HG03432 (cell line): Measurements from ENCODE around the gene OR6B2.
"Not testable (repeated sequence)": the region's sequence is repeated elsewhere in the genome, so short reads cannot be mapped to it uniquely, and the experiment has no call there.

Experiments used
- ATAC-seq: cut with Tn5 transposase; IDR thresholded peaks from one replicate; pipeline ENCODE4 v1.9.1; 2021; ENCODE audit warnings: mild to moderate bottlenecking, moderate library complexity; ENCODE audit not compliant: unreplicated experiment

The OR6B2 gene

GRCh38 chr2:240030379-240031094, at the start of gene OR6B2:
Gene OR6B2 (minus strand): TSS chr2:240030429. CDS start chr2:240030429, 0 bp downstream.
- no peak for ATAC-seq

- ATAC-seq = no peak
Observed at GRCh38 chr2:240078631-240079030, 48.4 kb upstream of the OR6B2 start.

GRCh38 chr2:240077442-240077841, 47.2 kb upstream of the OR6B2 start:
- no peak for ATAC-seq

GRCh38 chr2:240074545-240074944, 44.3 kb upstream of the OR6B2 start:
- ATAC-seq = no peak

- no peak for ATAC-seq
Observed at GRCh38 chr2:240070907-240071306, 40.7 kb upstream of the OR6B2 start.

- no peak for ATAC-seq
Observed at GRCh38 chr2:240069829-240070228, 39.6 kb upstream of the OR6B2 start.

GRCh38 chr2:240068193-240068592, 38.0 kb upstream of the OR6B2 start:
- no peak for ATAC-seq

- no peak for ATAC-seq
Observed at GRCh38 chr2:240066489-240066888, 36.3 kb upstream of the OR6B2 start.

- no peak for ATAC-seq
Observed at GRCh38 chr2:240064898-240065297, 34.7 kb upstream of the OR6B2 start.

- no peak for ATAC-seq
Observed at GRCh38 chr2:240060977-240061591, 30.9 kb upstream of the OR6B2 start.

GRCh38 chr2:240056678-240057077, 26.4 kb upstream of the OR6B2 start:
- ATAC-seq = no peak

GRCh38 chr2:240055177-240055917, 25.1 kb upstream of the OR6B2 start:
- ATAC-seq = no peak

GRCh38 chr2:240053173-240054155, 23.2 kb upstream of the OR6B2 start, which contains the start of gene OR6B3:
Gene OR6B3 (minus strand): TSS chr2:240053521.
- ATAC-seq = no peak

GRCh38 chr2:240052524-240052923, 22.3 kb upstream of the OR6B2 start:
- no peak for ATAC-seq

GRCh38 chr2:240051697-240052096, 21.5 kb upstream of the OR6B2 start:
- ATAC-seq = no peak

- no peak for ATAC-seq
Observed at GRCh38 chr2:240050278-240050677, 20.0 kb upstream of the OR6B2 start.

- ATAC-seq = no peak
Observed at GRCh38 chr2:240048237-240048636, 18.0 kb upstream of the OR6B2 start.

GRCh38 chr2:240045098-240045497, 14.9 kb upstream of the OR6B2 start:
- no peak for ATAC-seq

GRCh38 chr2:240044096-240044495, 13.9 kb upstream of the OR6B2 start:
- ATAC-seq = not testable (repeated sequence)

GRCh38 chr2:240043279-240043989, 13.2 kb upstream of the OR6B2 start:
- ATAC-seq = no peak
